ENCODE data around the gene TCERG1L. TPM values are rescaled to one million over a fixed set of nuclear protein-coding genes. Genes with fewer than 3 reads are reported as not detected.

Gene TCERG1L
- total and polyA plus RNA-seq, 3 experiments from 2014 or later, result 0.07 to 0.93 (median 0.68) TPM

DNA sequence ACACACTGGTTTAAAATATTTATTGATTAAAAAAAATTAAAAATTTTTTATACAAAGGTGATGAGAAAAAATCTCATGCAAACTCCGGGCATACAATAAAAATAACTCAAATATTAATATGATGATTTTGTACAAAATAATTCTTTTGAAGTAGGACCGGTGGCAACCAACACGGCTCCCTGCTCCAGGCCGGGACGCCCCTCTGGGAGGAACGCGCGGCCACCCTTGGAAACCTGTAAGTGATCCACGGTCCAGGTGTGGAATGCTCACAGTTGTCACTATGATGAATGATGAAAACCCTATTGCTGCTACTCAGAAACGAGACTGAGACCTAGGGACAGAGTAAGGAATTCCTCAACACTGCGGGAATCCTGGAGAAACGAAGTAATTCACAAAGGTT lies 219.1 kb downstream of the TCERG1L start:
- Histone ChIP-seq H3K27ac (ENCODE audit: low read depth, low read length) (no peak overlapping the region), H3K4me1 (ENCODE audit: insufficient read depth, low read length) (peaks cover 3% of the 10 kb centered on the region), H3K4me3 (ENCODE audit: low read length) (no peak overlapping the region), H3K9me3 (ENCODE audit: low read length) (no peaks in the 10 kb centered on the region), H3K27me3 (ENCODE audit: insufficient read depth, low read length, poor library complexity, severe bottlenecking) (no peaks in the 10 kb centered on the region), H3K36me3 (ENCODE audit: insufficient read depth, low read length) (no peaks in the 10 kb centered on the region)
- no peak for DNase-seq
- ChIA-PET POLR2A (no interaction called here), CTCF (no interaction called here)
- no peaks in the 10 kb centered on the region for H3K4me1 Mint-ChIP-seq
- no peak overlapping the region for H3K4me3 Mint-ChIP-seq
- peaks cover 0 to 7% (median 2%) of the 10 kb centered on the region in 5 donors for H3K9me3 Mint-ChIP-seq
- H3K27ac Mint-ChIP-seq, result no peak overlapping the region
- no peaks in the 10 kb centered on the region for H3K36me3 Mint-ChIP-seq
- no peaks in the 10 kb centered on the region for H3K27me3 Mint-ChIP-seq

DNA sequence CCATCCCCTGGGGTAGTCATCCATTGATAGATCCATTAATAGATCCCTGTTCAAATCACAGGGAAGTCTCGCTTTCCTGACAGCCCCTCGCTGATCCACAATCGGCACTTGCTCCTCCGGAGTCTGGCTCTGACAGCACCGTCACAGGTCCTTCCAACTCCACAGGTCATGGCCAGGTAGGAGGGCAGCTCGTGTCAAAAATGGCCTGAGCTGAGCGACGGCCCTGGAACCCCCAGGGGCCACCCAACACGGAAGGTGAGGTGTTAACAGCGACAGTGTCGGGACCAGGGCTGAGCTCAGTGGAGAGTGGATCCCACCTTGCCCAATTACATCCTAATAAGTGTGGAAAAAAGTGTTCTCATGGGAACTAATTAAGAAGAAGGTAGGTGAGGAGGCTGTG lies 219.8 kb downstream of the TCERG1L start:
- POLR2A ChIA-PET, result no interaction called here
- CTCF ChIA-PET, result no interaction called here
- Histone ChIP-seq H3K27ac (ENCODE audit: low read depth, low read length) (no peak overlapping the region), H3K4me3 (ENCODE audit: low read length) (no peak overlapping the region), H3K4me1 (ENCODE audit: insufficient read depth, low read length) (peaks cover 3% of the 10 kb centered on the region), H3K9me3 (ENCODE audit: low read length) (no peaks in the 10 kb centered on the region), H3K36me3 (ENCODE audit: insufficient read depth, low read length) (no peaks in the 10 kb centered on the region), H3K27me3 (ENCODE audit: insufficient read depth, low read length, poor library complexity, severe bottlenecking) (no peaks in the 10 kb centered on the region)
- Mint-ChIP-seq H3K4me1 (no peaks in the 10 kb centered on the region), H3K9me3 (peaks cover 0 to 7% (median 2%) of the 10 kb centered on the region in 5 donors), H3K4me3 (no peak overlapping the region), H3K36me3 (no peaks in the 10 kb centered on the region), H3K27me3 (no peaks in the 10 kb centered on the region), H3K27ac (no peak overlapping the region)
- no peak for DNase-seq

GRCh38 chr10:131090761-131091661 lies 220.5 kb downstream of the TCERG1L start:
- POLR2A ChIA-PET, result no interaction called here
- no peaks in the 10 kb centered on the region for H3K9me3 ChIP-seq (ENCODE audit: low read length)
- H3K4me3 Mint-ChIP-seq, result no peak overlapping the region
- H3K27me3 Mint-ChIP-seq, result no peaks in the 10 kb centered on the region
- H3K4me3 ChIP-seq (ENCODE audit: low read length), result no peak overlapping the region
- no peaks in the 10 kb centered on the region for H3K27me3 ChIP-seq (ENCODE audit: insufficient read depth, low read length, poor library complexity, severe bottlenecking)
- no peak overlapping the region for H3K27ac Mint-ChIP-seq
- no peaks in the 10 kb centered on the region for H3K36me3 Mint-ChIP-seq
- no peak overlapping the region for H3K27ac ChIP-seq (ENCODE audit: low read depth, low read length)
- peaks cover 3% of the 10 kb centered on the region for H3K4me1 ChIP-seq (ENCODE audit: insufficient read depth, low read length)
- no peaks in the 10 kb centered on the region for H3K4me1 Mint-ChIP-seq
- no peak for DNase-seq
- H3K9me3 Mint-ChIP-seq, result peaks cover 0 to 8% (median 2%) of the 10 kb centered on the region in 5 donors
- CTCF ChIA-PET, result no interaction called here
- no peaks in the 10 kb centered on the region for H3K36me3 ChIP-seq (ENCODE audit: insufficient read depth, low read length)

DNA sequence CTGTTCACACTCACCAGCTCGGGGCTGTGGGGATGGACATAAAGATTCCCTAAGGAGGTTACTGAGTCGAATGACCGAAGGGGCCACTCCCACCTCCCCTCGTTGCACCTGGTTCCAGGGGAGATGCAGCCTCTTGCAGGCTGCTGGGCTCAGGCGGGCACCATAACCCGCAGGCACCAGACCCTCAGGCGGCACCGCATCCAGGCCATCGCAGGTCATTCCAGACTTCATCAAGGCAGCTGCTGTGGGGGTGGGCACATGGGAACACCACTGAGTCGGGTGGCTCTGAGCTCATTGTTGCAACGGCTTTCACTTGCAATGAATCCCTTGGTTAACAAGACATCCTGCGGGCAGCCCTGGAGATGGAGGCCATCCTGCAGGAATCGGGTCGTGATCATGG lies 221.7 kb downstream of the TCERG1L start:
- H3K36me3 ChIP-seq (ENCODE audit: insufficient read depth, low read length), result no peaks in the 10 kb centered on the region
- H3K27ac Mint-ChIP-seq, result no peak overlapping the region
- H3K4me3 Mint-ChIP-seq, result no peak overlapping the region
- CTCF ChIA-PET, result no interaction called here
- POLR2A ChIA-PET, result no interaction called here
- peaks cover 0 to 8% (median 2%) of the 10 kb centered on the region in 5 donors for H3K9me3 Mint-ChIP-seq
- H3K4me1 ChIP-seq (ENCODE audit: insufficient read depth, low read length), result peaks cover 3% of the 10 kb centered on the region
- H3K27me3 ChIP-seq (ENCODE audit: insufficient read depth, low read length, poor library complexity, severe bottlenecking), result no peaks in the 10 kb centered on the region
- H3K4me1 Mint-ChIP-seq, result no peaks in the 10 kb centered on the region
- H3K27ac ChIP-seq (ENCODE audit: low read depth, low read length), result no peak overlapping the region
- H3K27me3 Mint-ChIP-seq, result peaks cover 0 to 1% of the 10 kb centered on the region in 2 donors
- no peak overlapping the region for H3K4me3 ChIP-seq (ENCODE audit: low read length)
- no peak for DNase-seq
- no peaks in the 10 kb centered on the region for H3K9me3 ChIP-seq (ENCODE audit: low read length)
- no peaks in the 10 kb centered on the region for H3K36me3 Mint-ChIP-seq

DNA sequence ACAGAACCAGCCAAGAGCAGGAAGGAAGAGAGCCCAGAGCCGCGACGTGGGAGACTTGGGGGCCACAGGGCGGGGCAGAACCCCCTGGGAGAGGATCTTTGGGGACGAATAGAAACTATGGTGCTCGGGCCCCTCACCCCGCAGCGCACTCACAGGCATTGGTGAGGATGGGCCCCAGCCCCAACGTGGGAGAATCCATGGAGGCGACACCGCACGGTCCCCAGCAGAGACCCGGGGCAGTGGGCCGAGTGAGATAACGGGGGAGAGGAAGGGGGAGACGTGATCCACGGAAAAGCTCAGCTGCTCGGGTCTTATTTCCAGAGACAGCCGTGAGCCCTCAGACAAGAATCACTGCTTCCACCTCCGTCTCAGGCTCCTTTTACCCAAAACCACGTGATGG lies 222.4 kb downstream of the TCERG1L start:
- Mint-ChIP-seq H3K4me1 (no peaks in the 10 kb centered on the region), H3K9me3 (peaks cover 0 to 8% (median 2%) of the 10 kb centered on the region in 5 donors), H3K4me3 (no peak overlapping the region), H3K27ac (no peak overlapping the region), H3K27me3 (peaks cover 0 to 1% of the 10 kb centered on the region in 2 donors), H3K36me3 (no peaks in the 10 kb centered on the region)
- no peak for DNase-seq
- Histone ChIP-seq H3K4me3 (ENCODE audit: low read length) (no peak overlapping the region), H3K36me3 (ENCODE audit: insufficient read depth, low read length) (no peaks in the 10 kb centered on the region), H3K4me1 (ENCODE audit: insufficient read depth, low read length) (peaks cover 8% of the 10 kb centered on the region), H3K9me3 (ENCODE audit: low read length) (no peaks in the 10 kb centered on the region), H3K27me3 (ENCODE audit: insufficient read depth, low read length, poor library complexity, severe bottlenecking) (no peaks in the 10 kb centered on the region), H3K27ac (ENCODE audit: low read depth, low read length) (no peak overlapping the region)
- ChIA-PET POLR2A (no interaction called here), CTCF (no interaction called here)

DNA sequence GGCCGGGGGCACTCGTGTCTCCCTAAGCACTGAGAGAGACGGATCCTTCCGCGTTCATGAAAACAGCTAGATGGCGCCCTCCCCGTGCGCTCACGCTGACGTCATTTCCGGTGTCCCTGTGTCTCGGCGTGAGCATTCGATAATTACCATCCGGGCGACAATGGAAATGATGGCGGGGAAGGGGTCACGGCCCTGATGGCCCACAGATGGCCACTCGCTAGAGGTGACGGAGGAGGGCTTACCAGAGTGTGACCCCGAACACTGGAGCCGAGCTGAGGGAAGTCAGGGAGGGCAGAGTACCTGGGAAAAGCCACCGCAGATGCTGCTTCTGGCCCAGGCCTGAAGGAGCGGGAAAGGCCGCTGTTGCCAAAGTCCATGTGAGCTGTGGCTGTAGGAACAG lies 222.9 kb downstream of the TCERG1L start:
- ChIA-PET CTCF (no interaction called here), POLR2A (no interaction called here)
- Histone ChIP-seq H3K27ac (ENCODE audit: low read depth, low read length) (no peak overlapping the region), H3K27me3 (ENCODE audit: insufficient read depth, low read length, poor library complexity, severe bottlenecking) (no peaks in the 10 kb centered on the region), H3K36me3 (ENCODE audit: insufficient read depth, low read length) (no peaks in the 10 kb centered on the region), H3K9me3 (ENCODE audit: low read length) (no peaks in the 10 kb centered on the region), H3K4me3 (ENCODE audit: low read length) (no peak overlapping the region), H3K4me1 (ENCODE audit: insufficient read depth, low read length) (peaks cover 14% of the 10 kb centered on the region)
- no peaks in the 10 kb centered on the region for H3K4me1 Mint-ChIP-seq
- H3K27ac Mint-ChIP-seq, result no peak overlapping the region
- no peak for DNase-seq
- peaks cover 0 to 1% of the 10 kb centered on the region in 2 donors for H3K27me3 Mint-ChIP-seq
- H3K4me3 Mint-ChIP-seq, result no peak overlapping the region
- no peaks in the 10 kb centered on the region for H3K36me3 Mint-ChIP-seq
- H3K9me3 Mint-ChIP-seq, result peaks cover 0 to 8% (median 3%) of the 10 kb centered on the region in 5 donors

DNA sequence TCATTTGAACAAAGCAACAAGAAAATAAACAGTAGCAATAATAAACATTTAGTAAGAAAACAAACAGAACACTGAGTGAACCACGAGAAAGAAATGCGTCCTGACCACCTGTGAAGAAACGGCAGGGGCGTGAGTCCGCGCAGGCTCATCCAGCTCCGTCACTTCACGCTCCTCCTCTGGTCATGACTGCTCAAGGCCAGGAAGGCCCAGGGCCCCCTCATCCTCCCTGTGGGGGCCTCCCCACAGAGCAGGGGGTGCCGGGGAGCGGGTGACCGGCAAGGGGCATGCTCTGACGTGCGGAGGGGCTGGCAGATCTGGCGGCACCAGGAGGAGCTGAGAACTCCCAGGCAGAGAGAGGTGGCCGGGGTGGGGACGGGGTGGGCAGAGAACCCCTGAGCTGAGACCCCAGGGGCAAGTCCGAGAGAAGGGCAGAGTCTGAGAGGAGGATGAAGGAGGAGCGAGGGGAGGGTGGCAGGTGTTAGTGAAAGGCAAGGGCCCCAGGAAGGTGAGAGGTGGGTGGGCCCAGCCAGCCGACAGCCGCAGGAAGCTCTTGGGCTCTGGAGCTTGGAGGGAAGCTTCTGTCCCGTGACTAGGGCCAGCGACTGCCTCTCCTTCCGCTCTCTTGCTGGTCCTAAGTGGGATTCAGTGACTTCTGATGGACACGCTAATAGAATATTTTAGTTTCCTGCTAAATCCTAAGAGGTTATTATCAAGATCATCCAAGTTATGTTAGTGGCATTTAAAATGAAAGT lies 223.9 kb downstream of the TCERG1L start:
- H3K9me3 Mint-ChIP-seq, result peaks cover 0 to 8% (median 4%) of the 10 kb centered on the region in 5 donors
- Histone ChIP-seq H3K4me3 (ENCODE audit: low read length) (no peak overlapping the region), H3K27me3 (ENCODE audit: insufficient read depth, low read length, poor library complexity, severe bottlenecking) (no peaks in the 10 kb centered on the region), H3K9me3 (ENCODE audit: low read length) (no peaks in the 10 kb centered on the region), H3K27ac (ENCODE audit: low read depth, low read length) (no peak overlapping the region), H3K4me1 (ENCODE audit: insufficient read depth, low read length) (peaks cover 17% of the 10 kb centered on the region), H3K36me3 (ENCODE audit: insufficient read depth, low read length) (no peaks in the 10 kb centered on the region)
- POLR2A ChIA-PET, result no interaction called here
- H3K27me3 Mint-ChIP-seq, result peaks cover 0 to 1% of the 10 kb centered on the region in 2 donors
- no peak for DNase-seq
- no peaks in the 10 kb centered on the region for H3K4me1 Mint-ChIP-seq
- CTCF ChIA-PET, result no interaction called here
- no peaks in the 10 kb centered on the region for H3K36me3 Mint-ChIP-seq
- no peak overlapping the region for H3K27ac Mint-ChIP-seq
- no peak overlapping the region for H3K4me3 Mint-ChIP-seq

- Histone ChIP-seq H3K9me3 (ENCODE audit: low read length) (no peaks in the 10 kb centered on the region), H3K27ac (ENCODE audit: low read depth, low read length) (no peak overlapping the region), H3K27me3 (ENCODE audit: insufficient read depth, low read length, poor library complexity, severe bottlenecking) (no peaks in the 10 kb centered on the region), H3K4me3 (ENCODE audit: low read length) (no peak overlapping the region), H3K4me1 (ENCODE audit: insufficient read depth, low read length) (peaks cover 25% of the 10 kb centered on the region), H3K36me3 (ENCODE audit: insufficient read depth, low read length) (no peaks in the 10 kb centered on the region)
- Mint-ChIP-seq H3K27me3 (peaks cover 0 to 1% of the 10 kb centered on the region in 2 donors), H3K27ac (no peak overlapping the region), H3K9me3 (peaks cover 0 to 8% (median 4%) of the 10 kb centered on the region in 5 donors), H3K4me1 (no peaks in the 10 kb centered on the region), H3K36me3 (no peaks in the 10 kb centered on the region), H3K4me3 (no peak overlapping the region)
- ChIA-PET POLR2A (no interaction called here), CTCF (no interaction called here)
- DNase-seq, result no peak
These were observed 225.0 kb downstream of the TCERG1L start for GRCh38 chr10:131086511-131086910.
